ENCODE data around the gene FNDC3B. TPM values are rescaled to one million over a fixed set of nuclear protein-coding genes. Genes with fewer than 3 reads are reported as not detected.
A peak's percentile ranks its signal among the peaks of the same experiment; 100 is the strongest.

The FNDC3B gene
- total RNA-seq, 1 donor from 2014 or later, result 160 TPM

- Histone ChIP-seq H3K27me3 (no peaks in the 10 kb centered on the region), H3K4me1 (peaks cover 25% of the 10 kb centered on the region), H3K27ac (no peak overlapping the region), H3K4me3 (no peak overlapping the region), H3K36me3 (peaks cover 39% of the 10 kb centered on the region), H3K9me3 (no peaks in the 10 kb centered on the region)
- no peak for TF ChIP-seq CTCF (IDR thresholded peaks at IDR 0.05)
- no peak for ATAC-seq
- intact Hi-C loops (cut with DNase I), result no loop called here
- no peak for DNase-seq
Observed at GRCh38 chr3:172111163-172111562, 71.8 kb downstream of the FNDC3B start.

GRCh38 chr3:172112078-172112733 is 72.8 kb downstream of the FNDC3B start:
- no peak for DNase-seq
- intact Hi-C loops (cut with DNase I), result no loop called here
- H3K9me3 ChIP-seq, result no peaks in the 10 kb centered on the region
- peaks cover 47% of the 10 kb centered on the region for H3K36me3 ChIP-seq
- no peaks in the 10 kb centered on the region for H3K27me3 ChIP-seq
- ATAC-seq, result no peak
- no peak overlapping the region for H3K27ac ChIP-seq
- H3K4me3 ChIP-seq, result no peak overlapping the region
- H3K4me1 ChIP-seq, result peaks cover 17% of the 10 kb centered on the region
- TF ChIP-seq CTCF (IDR thresholded peaks at IDR 0.05), result no peak

- H3K4me3 ChIP-seq, result no peak overlapping the region
- intact Hi-C loops (cut with DNase I), result no loop called here
- H3K36me3 ChIP-seq, result peaks cover 47% of the 10 kb centered on the region
- TF ChIP-seq CTCF (IDR thresholded peaks at IDR 0.05), result no peak
- no peak for DNase-seq
- ATAC-seq, result no peak
- peaks cover 12% of the 10 kb centered on the region for H3K4me1 ChIP-seq
- no peaks in the 10 kb centered on the region for H3K27me3 ChIP-seq
- no peak overlapping the region for H3K27ac ChIP-seq
- H3K9me3 ChIP-seq, result no peaks in the 10 kb centered on the region
Observed at GRCh38 chr3:172112734-172113120, 73.3 kb downstream of the FNDC3B start.

GRCh38 chr3:172113710-172114109 is 74.3 kb downstream of the FNDC3B start:
- DNase-seq, result no peak
- ATAC-seq, result peak; percentile 40
- Histone ChIP-seq H3K9me3 (no peaks in the 10 kb centered on the region), H3K27me3 (no peaks in the 10 kb centered on the region), H3K27ac (no peak overlapping the region), H3K4me3 (no peak overlapping the region), H3K4me1 (peaks cover 2% of the 10 kb centered on the region), H3K36me3 (peaks cover 47% of the 10 kb centered on the region)
- intact Hi-C loops (cut with DNase I), result no loop called here
- no peak for TF ChIP-seq CTCF (IDR thresholded peaks at IDR 0.05)

- Histone ChIP-seq H3K27ac (no peak overlapping the region), H3K27me3 (no peaks in the 10 kb centered on the region), H3K4me1 (peaks cover 5% of the 10 kb centered on the region), H3K9me3 (no peaks in the 10 kb centered on the region), H3K4me3 (no peak overlapping the region), H3K36me3 (peaks cover 47% of the 10 kb centered on the region)
- ATAC-seq, result no peak
- intact Hi-C loops (cut with DNase I), result no loop called here
- no peak for TF ChIP-seq CTCF (IDR thresholded peaks at IDR 0.05)
- DNase-seq, result no peak
Observed at GRCh38 chr3:172115059-172115458, 75.7 kb downstream of the FNDC3B start.

GRCh38 chr3:172115787-172116186 is 76.4 kb downstream of the FNDC3B start:
- Histone ChIP-seq H3K36me3 (peaks cover 47% of the 10 kb centered on the region), H3K27me3 (no peaks in the 10 kb centered on the region), H3K9me3 (no peaks in the 10 kb centered on the region), H3K4me1 (peaks cover 5% of the 10 kb centered on the region), H3K27ac (no peak overlapping the region), H3K4me3 (no peak overlapping the region)
- intact Hi-C loops (cut with DNase I), result no loop called here
- no peak for TF ChIP-seq CTCF (IDR thresholded peaks at IDR 0.05)
- ATAC-seq (no peak), DNase-seq (no peak)

Measured in upper lobe of right lung (tissue), 1 donor.